Sciatic nerve (tissue), 2 donors: ENCODE measurements around the gene YJU2. TPM values are rescaled to one million over a fixed set of nuclear protein-coding genes. Genes with fewer than 3 reads are reported as not detected.
"Not testable (repeated sequence)": the region's sequence is repeated elsewhere in the genome, so short reads cannot be mapped to it uniquely, and the experiment has no call there.

Experiments
- ATAC-seq: fragments of 200-7000 bp; cut with Tn5 transposase; one replicate; pipeline ENCODE4 v1.9.1; 2020; ENCODE audit warnings: mild to moderate bottlenecking, moderate library complexity
- DNase-seq: peaks from one replicate; pipeline ENCODE4 v3.0.0-alpha.2; 2020; ENCODE audit warnings: low spot score
- intact Hi-C: fragments of 100-400 bp; cut with DNase I; formaldehyde crosslinking; loops from one replicate; pipeline ENCODE4 v1.14.2; 2022
- total RNA-seq: library from RNA; stranded (reverse); fragmentation: NEBNext Ultra II Directional; extraction: Animal tissue kit (Norgen Biotek cat#: 25700); gene quantifications from one replicate; pipeline ENCODE4 v1.2.1, GENCODE V29; 2021
- donor health status: DM: no; HTN: no; CAD: no.
- donor health status: DM: no; HTN: no; CAD: no.

Gene YJU2
- total RNA-seq, 1 donor from 2014 or later = 17.3 TPM

GRCh38 chr19:4260613-4261191 lies 13.8 kb downstream of the YJU2 start:
- intact Hi-C loops = loop anchor here (10.0 kb wide), 1 partner anchor 104 kb away; no protein-coding TSS in a partner anchor
- no peak for DNase-seq
- ATAC-seq = no peak

GRCh38 chr19:4264812-4265211 lies 17.9 kb downstream of the YJU2 start:
- DNase-seq (no peak), ATAC-seq (no peak)
- intact Hi-C loops = loop anchor here (10.0 kb wide), 1 partner anchor 100 kb away; no protein-coding TSS in a partner anchor

- intact Hi-C loops = loop anchor here (10.0 kb wide), 1 partner anchor 98 kb away; no protein-coding TSS in a partner anchor
- DNase-seq = no peak
- ATAC-seq = no peak
Measured at GRCh38 chr19:4266253-4267000, 19.5 kb downstream of the YJU2 start.

- intact Hi-C loops = loop anchor here (10.0 kb wide), 1 partner anchor 98 kb away; no protein-coding TSS in a partner anchor
- peak; percentile 77 for DNase-seq
- ATAC-seq = peak; percentile 73
Measured at GRCh38 chr19:4267101-4267900, 20.4 kb downstream of the YJU2 start.

- peak; percentile 8 for ATAC-seq
- intact Hi-C loops = loop anchor here (10.0 kb wide), 1 partner anchor 97 kb away; no protein-coding TSS in a partner anchor
Measured at GRCh38 chr19:4267901-4268815, 21.3 kb downstream of the YJU2 start.

GRCh38 chr19:4268816-4269430 lies 22.0 kb downstream of the YJU2 start:
- intact Hi-C loops = loop anchor here (10.0 kb wide), 1 partner anchor 96 kb away; no protein-coding TSS in a partner anchor
- DNase-seq = no peak
- ATAC-seq = peak; percentile 15

More at GRCh38 chr19:4267901-4268815, 21.3 kb downstream of the YJU2 start:
- no peak for DNase-seq

- no peak for DNase-seq
- no peak for ATAC-seq
- intact Hi-C loops = no loop called here
Measured at GRCh38 chr19:4272894-4273293, 26.0 kb downstream of the YJU2 start.

- intact Hi-C loops, ATAC-seq: not testable (repeated sequence)
Measured at GRCh38 chr19:4274321-4274686, 27.4 kb downstream of the YJU2 start.

GRCh38 chr19:4277191-4277696 lies 30.4 kb downstream of the YJU2 start:
- ATAC-seq (no peak), DNase-seq (no peak)
- intact Hi-C loops = no loop called here

More at GRCh38 chr19:4274321-4274686, 27.4 kb downstream of the YJU2 start:
- DNase-seq = not testable (repeated sequence)

- intact Hi-C loops = no loop called here
- ATAC-seq (no peak), DNase-seq (no peak)
Measured at GRCh38 chr19:4278010-4278409, 31.1 kb downstream of the YJU2 start.

- ATAC-seq (no peak), DNase-seq (no peak)
- intact Hi-C loops = no loop called here
Measured at GRCh38 chr19:4278419-4279266, 31.8 kb downstream of the YJU2 start, which contains the start of gene SHD. SHD (plus strand) TSS chr19:4279266; CDS start chr19:4280064, 798 bp downstream.

GRCh38 chr19:4279267-4279529 lies 32.3 kb downstream of the YJU2 start:
- intact Hi-C loops = no loop called here
- ATAC-seq (no peak), DNase-seq (no peak)

- intact Hi-C loops = no loop called here
Measured at GRCh38 chr19:4279530-4280422, 32.9 kb downstream of the YJU2 start.

GRCh38 chr19:4284176-4284958 lies 37.5 kb downstream of the YJU2 start:
- no peak for ATAC-seq
- no peak for DNase-seq
- intact Hi-C loops = no loop called here

More at GRCh38 chr19:4279530-4280422, 32.9 kb downstream of the YJU2 start:
- ATAC-seq (no peak), DNase-seq (no peak)

- ATAC-seq = no peak
Measured at GRCh38 chr19:4284974-4285373, 38.1 kb downstream of the YJU2 start.

More at GRCh38 chr19:4284974-4285373, 38.1 kb downstream of the YJU2 start:
- DNase-seq = no peak
- intact Hi-C loops = no loop called here
